Activated CD4-positive, alpha-beta T cell treated with anti-CD3 and anti-CD28 coated beads, Interleukin-2, amount 10 ng/mL, durations not matched to agents 7 days and 5 days (primary cell): ENCODE results near the gene IFT27. TPM values are rescaled to one million over a fixed set of nuclear protein-coding genes. Genes with fewer than 3 reads are reported as not detected.
A peak's percentile ranks its signal among the peaks of the same experiment; 100 is the strongest.

ENCODE experiments used
- CTCF ChIA-PET: fragments of 350-600 bp; sonication (Branson Sonifier 250); formaldehyde crosslinking; loops from one replicate; lab custom pipeline; 2021; ENCODE audit warnings: antibody characterized with exemption; lab: Charles Lee
- POLR2A ChIA-PET: fragments of 350-600 bp; sonication (Branson Sonifier 250); formaldehyde crosslinking; loops from one replicate; lab custom pipeline; 2021; ENCODE audit warnings: antibody characterized with exemption; lab: Charles Lee
- DNase-seq: peaks from one replicate; pipeline ENCODE4 v3.0.0-alpha.2; 2020
- H3K27ac Mint-ChIP-seq: one replicate; pipeline ENCODE4 v1.8.0; 2021; ENCODE audit warnings: mild to moderate bottlenecking, moderate library complexity, mixed read lengths
- H3K27me3 Mint-ChIP-seq: one replicate; pipeline ENCODE4 v1.8.0; 2021; ENCODE audit warnings: mixed read lengths
- H3K36me3 Mint-ChIP-seq: one replicate; pipeline ENCODE4 v1.8.0; 2021; ENCODE audit warnings: low read depth, mixed read lengths
- H3K4me1 Mint-ChIP-seq: one replicate; pipeline ENCODE4 v1.8.0; 2021; ENCODE audit warnings: mixed read lengths
- H3K4me3 Mint-ChIP-seq: one replicate; pipeline ENCODE4 v1.8.0; 2021; ENCODE audit warnings: mild to moderate bottlenecking, moderate library complexity, mixed read lengths
- H3K9me3 Mint-ChIP-seq: one replicate; pipeline ENCODE4 v1.8.0; 2021; ENCODE audit warnings: mixed read lengths
- total RNA-seq, 2 experiments: library from RNA; stranded (reverse); gene quantifications; one replicate each; pipeline ENCODE4 v1.2.3, GENCODE V29; 2021

Gene IFT27
- total RNA-seq, 2 experiments from 2014 or later, result 20.7 to 29.0 TPM

DNA sequence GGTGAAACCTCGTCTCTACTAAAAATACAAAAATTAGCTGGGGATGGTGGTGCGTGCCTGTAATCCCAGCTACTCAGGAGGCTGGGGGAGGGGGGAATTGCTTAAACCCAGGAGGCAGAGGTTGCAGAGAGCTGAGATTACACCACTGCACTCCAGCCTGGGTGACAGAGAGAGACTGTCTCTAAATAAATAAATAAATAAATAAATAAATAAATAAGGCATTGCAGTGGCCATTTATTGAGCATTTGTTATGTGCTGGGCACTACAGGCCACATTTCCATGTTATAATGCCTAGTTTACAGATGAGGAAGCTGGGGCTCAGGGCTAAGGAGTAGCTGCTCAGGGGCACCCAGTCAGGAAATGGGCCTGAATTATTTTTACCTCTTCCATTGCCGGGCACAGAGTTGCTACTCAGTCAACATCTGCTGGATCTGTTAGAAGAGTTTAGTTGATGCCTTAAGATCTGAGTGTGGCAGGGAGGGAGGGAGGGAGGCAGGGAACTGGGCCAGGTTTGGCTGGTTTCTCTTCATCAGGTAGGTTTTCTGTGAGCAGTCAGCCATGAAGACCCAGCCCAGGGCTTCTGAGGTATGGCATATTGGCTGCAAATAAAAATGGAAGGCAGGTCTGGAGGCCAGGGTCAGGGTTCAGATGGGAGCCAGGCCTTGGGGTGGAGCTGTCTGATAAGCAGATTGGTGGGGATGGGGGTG is 35.3 kb upstream of the IFT27 start:
- H3K36me3 Mint-ChIP-seq, result no peaks in the 10 kb centered on the region
- H3K27me3 Mint-ChIP-seq, result peaks cover 35% of the 10 kb centered on the region
- no peaks in the 10 kb centered on the region for H3K9me3 Mint-ChIP-seq
- DNase-seq, result no peak
- H3K27ac Mint-ChIP-seq, result no peak overlapping the region
- no peak overlapping the region for H3K4me3 Mint-ChIP-seq
- H3K4me1 Mint-ChIP-seq, result peaks cover 19% of the 10 kb centered on the region
- POLR2A ChIA-PET, result no interaction called here
- CTCF ChIA-PET, result interaction anchor here (0.5 to 4.3 kb wide), 4 partner anchors 23 to 287 kb away, joined by 3 to 11 read pairs (median 4); no protein-coding TSS in a partner anchor

DNA sequence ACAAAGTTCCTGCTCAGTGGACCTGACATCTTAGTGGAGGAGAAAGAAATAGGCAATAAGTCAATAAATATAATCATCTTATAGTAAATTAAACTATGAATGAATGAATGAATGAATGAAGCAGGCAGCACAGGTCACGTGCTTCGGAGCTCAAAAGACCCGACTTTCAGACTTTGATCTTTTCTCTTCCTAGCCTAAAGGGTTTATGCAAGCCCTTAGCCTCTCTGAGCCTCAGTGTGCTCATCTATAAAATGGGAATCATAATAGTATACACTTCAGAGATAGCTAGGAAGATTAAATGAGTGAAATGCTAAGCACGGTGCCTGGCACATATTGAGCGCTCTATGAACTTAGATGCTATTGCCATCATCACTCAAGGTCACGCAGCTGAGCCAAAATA is 33.4 kb upstream of the IFT27 start:
- POLR2A ChIA-PET, result no interaction called here
- no peaks in the 10 kb centered on the region for H3K36me3 Mint-ChIP-seq
- H3K9me3 Mint-ChIP-seq, result no peaks in the 10 kb centered on the region

DNA sequence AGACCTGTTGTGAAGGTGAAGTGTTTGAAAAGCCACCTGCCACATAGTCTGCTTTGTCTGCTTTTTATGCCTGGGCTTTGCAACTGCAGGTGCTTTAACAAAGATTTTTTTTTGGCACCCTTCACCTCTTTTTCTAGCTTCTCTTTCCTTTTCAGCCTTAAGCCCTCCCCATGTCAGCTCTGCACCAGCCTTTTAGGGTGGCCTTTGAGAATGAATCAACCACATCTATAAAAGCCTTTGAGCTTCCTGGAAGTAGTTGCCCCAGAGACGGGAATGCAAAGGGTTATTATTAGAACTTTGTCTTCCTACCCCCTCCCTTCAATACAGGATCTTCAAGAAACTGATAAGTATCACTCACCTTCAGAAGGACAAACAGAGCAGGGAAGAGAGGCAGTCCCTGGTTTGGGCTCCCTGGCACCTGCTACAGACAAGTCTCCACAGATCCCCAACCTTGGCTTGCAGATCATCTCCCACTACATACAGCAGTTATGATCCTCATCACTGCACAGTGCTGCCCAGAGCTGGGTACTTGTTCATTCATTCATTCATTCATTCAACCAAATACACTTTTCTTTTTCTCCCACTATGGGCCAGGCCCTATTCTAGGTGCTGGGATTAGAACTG is 32.9 kb upstream of the IFT27 start:
- Mint-ChIP-seq H3K4me3 (no peak overlapping the region), H3K27me3 (peaks cover 16% of the 10 kb centered on the region), H3K4me1 (peaks cover 19% of the 10 kb centered on the region), H3K9me3 (no peaks in the 10 kb centered on the region), H3K36me3 (no peaks in the 10 kb centered on the region), H3K27ac (peak overlapping the region; percentile 56)
- POLR2A ChIA-PET, result no interaction called here
- DNase-seq, result peak; percentile 38
- CTCF ChIA-PET, result interaction anchor here (0.7 to 1.1 kb wide), 2 partner anchors 32 to 47 kb away, joined by 3 read pairs; partner anchors contain the start of gene IFT27

More for the DNA sequence above, 33.4 kb upstream of the IFT27 start:
- Mint-ChIP-seq H3K27ac (no peak overlapping the region), H3K27me3 (peaks cover 21% of the 10 kb centered on the region), H3K4me1 (peaks cover 19% of the 10 kb centered on the region), H3K4me3 (no peak overlapping the region)
- DNase-seq, result no peak
- CTCF ChIA-PET, result interaction anchor here (0.7 to 1.1 kb wide), 2 partner anchors 33 to 47 kb away, joined by 3 read pairs; partner anchors contain the start of gene IFT27

DNA sequence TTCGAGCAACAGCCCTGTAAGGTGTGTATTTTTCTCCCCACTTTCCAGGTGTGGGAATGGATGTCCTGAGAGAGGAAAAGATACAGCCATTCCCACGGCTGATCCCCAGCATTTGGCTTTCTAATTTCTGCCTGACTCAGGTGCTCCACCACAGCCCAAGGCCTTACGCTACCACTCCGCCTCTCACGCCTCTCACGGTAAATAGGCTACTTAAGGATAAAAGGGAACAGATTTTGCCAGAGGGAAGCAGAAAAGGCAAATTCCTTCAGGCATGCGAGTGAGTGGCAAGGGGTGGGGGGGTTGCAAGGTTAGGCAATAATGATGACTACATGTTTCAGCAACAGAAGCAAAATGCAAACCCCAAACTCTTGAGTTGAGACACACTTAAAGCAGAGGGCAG is 31.7 kb upstream of the IFT27 start:
- H3K9me3 Mint-ChIP-seq, result no peaks in the 10 kb centered on the region
- ChIA-PET POLR2A (no interaction called here), CTCF (no interaction called here)
- H3K4me1 Mint-ChIP-seq, result peaks cover 19% of the 10 kb centered on the region
- H3K36me3 Mint-ChIP-seq, result no peaks in the 10 kb centered on the region
- no peak overlapping the region for H3K4me3 Mint-ChIP-seq
- no peak for DNase-seq
- H3K27me3 Mint-ChIP-seq, result peaks cover 8% of the 10 kb centered on the region
- H3K27ac Mint-ChIP-seq, result peak overlapping the region; percentile 68

DNA sequence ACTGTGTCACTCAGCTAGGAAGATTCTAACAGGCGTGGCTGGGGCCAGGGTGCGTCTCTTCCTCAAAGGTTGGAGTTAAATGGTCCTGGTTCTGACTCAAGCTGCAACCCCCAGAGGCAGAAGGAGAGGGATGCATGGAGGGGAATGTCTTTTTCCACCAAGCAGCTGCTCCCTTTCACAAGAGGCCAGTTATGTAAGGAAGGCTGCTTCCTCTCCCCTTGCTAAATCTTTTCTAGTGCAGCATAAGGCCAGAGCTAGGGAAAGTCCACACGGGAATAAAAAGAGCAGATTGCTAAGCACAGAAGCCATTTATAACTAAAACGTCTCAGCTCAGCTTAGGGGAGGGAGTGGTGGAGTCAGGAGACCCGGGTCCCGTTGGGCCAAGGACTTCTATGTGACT is 30.9 kb upstream of the IFT27 start:
- DNase-seq, result no peak
- H3K27me3 Mint-ChIP-seq, result peaks cover 7% of the 10 kb centered on the region
- H3K9me3 Mint-ChIP-seq, result no peaks in the 10 kb centered on the region
- no peak overlapping the region for H3K4me3 Mint-ChIP-seq
- H3K27ac Mint-ChIP-seq, result no peak overlapping the region
- POLR2A ChIA-PET, result no interaction called here
- H3K36me3 Mint-ChIP-seq, result no peaks in the 10 kb centered on the region
- CTCF ChIA-PET, result interaction anchor here (1.2 to 1.8 kb wide), 3 partner anchors 12 to 171 kb away, joined by 3 to 5 read pairs (median 4); no protein-coding TSS in a partner anchor
- peaks cover 19% of the 10 kb centered on the region for H3K4me1 Mint-ChIP-seq

DNA sequence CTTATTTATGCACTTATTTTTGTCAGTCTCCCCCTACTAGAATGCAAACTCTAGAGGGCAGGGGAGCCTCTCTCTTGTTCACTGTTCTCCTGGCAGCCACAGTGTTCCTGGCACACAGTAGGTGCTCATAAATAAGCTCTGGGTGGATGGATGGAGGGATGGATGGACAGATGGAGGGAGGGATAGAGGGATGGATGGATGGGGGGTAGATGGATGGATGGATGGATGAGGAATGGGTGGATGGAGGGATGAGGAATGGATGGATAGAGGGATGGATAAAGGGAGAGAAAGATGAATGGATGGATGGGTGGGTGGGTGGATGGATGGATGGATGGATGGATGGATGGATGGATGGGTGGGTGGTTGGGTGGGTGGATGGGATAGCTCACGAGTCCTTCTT is 27.4 kb upstream of the IFT27 start:
- Mint-ChIP-seq H3K4me3 (no peak overlapping the region), H3K9me3 (no peaks in the 10 kb centered on the region), H3K27ac (no peak overlapping the region), H3K27me3 (peaks cover 7% of the 10 kb centered on the region), H3K36me3 (no peaks in the 10 kb centered on the region), H3K4me1 (peaks cover 10% of the 10 kb centered on the region)
- POLR2A ChIA-PET, result no interaction called here
- no peak for DNase-seq
- CTCF ChIA-PET, result interaction anchor here (0.6 to 1.7 kb wide), 5 partner anchors 21 to 174 kb away, joined by 3 to 5 read pairs (median 3); no protein-coding TSS in a partner anchor

DNA sequence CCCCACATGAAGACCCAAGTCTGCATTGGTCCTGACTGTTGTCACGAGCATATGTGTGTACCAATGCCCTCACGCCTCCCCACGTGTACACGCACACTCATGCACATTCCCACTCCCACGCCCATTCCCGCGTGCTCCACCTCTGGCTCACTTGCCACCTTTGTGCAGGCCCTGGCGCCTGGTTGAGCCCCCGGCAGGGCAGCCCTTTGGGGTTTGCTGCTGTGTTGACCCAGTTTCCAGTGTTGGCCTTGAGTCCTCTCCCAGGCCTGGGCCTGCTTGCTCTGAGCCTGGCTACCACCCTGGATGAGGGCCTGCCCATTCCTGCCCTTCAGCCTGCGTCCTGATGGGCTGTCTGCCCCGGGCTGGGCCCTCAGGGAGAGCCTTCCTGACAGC is 22.8 kb upstream of the IFT27 start:
- Mint-ChIP-seq H3K9me3 (no peaks in the 10 kb centered on the region), H3K4me1 (no peaks in the 10 kb centered on the region), H3K27me3 (peaks cover 3% of the 10 kb centered on the region), H3K27ac (no peak overlapping the region), H3K36me3 (no peaks in the 10 kb centered on the region), H3K4me3 (no peak overlapping the region)
- ChIA-PET CTCF (no interaction called here), POLR2A (no interaction called here)
- no peak for DNase-seq

DNA sequence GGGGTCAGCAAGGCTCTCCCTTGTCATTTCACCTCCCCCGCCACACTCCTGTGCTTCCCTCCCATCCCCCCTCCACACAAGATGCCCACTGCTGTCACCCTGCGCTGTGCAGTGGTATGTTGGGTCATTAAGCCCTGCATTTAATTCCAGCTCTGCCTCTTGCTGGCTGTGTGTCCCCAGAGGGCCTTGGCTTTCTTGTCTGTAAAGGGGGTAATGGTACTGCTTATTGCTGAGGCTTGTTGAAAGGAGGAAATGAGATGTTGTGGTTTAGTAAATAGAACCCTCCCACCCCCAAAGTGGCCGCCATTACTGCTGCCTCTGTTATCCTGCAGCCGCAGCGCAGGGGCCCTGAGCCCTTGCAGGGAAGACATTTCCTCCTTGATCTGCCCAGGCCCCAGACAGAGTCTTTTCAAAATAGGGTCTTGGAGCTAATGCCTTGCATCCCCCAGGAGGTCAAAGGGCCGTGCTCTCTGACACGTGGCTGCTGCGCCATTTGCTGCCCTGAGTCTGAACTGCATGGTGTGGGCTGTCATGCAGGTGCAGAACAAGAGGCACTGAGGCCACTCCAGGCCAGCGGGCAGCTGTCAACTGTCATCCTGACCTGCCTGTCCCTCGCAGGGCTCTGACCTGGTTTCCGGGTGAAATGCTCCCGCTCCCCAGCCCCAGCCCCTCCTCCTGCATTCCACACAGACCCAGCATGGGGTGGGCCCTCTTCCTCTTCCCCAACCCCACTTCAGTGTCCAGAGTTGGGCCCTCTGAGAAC is 22.2 kb upstream of the IFT27 start:
- Mint-ChIP-seq H3K4me3 (no peak overlapping the region), H3K27ac (no peak overlapping the region), H3K36me3 (no peaks in the 10 kb centered on the region), H3K27me3 (peaks cover under 1% of the 10 kb centered on the region), H3K4me1 (no peaks in the 10 kb centered on the region), H3K9me3 (no peaks in the 10 kb centered on the region)
- ChIA-PET CTCF (no interaction called here), POLR2A (no interaction called here)
- DNase-seq, result no peak

DNA sequence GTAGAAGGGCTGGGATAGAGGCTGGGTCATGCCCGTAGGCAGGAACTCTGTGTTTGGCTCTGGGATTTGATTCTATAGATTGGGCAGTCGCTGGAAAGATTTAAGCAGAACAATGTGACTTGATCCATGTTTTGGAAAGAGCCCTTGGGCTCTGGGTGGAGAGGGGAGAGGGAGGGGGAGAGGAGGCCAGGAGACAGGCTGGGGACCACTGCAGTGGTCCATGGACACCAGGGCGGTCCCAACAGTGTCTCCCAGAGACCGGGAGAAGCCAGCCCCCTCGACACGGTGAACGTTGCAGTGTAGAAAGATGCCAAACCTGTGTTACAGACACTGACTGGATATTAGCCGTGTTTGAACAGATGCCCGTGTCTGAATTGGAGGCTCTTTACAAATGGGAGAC is 21.5 kb upstream of the IFT27 start:
- Mint-ChIP-seq H3K9me3 (no peaks in the 10 kb centered on the region), H3K36me3 (no peaks in the 10 kb centered on the region), H3K27me3 (no peaks in the 10 kb centered on the region), H3K27ac (no peak overlapping the region), H3K4me3 (no peak overlapping the region), H3K4me1 (no peaks in the 10 kb centered on the region)
- CTCF ChIA-PET, result no interaction called here
- POLR2A ChIA-PET, result no interaction called here
- no peak for DNase-seq

DNA sequence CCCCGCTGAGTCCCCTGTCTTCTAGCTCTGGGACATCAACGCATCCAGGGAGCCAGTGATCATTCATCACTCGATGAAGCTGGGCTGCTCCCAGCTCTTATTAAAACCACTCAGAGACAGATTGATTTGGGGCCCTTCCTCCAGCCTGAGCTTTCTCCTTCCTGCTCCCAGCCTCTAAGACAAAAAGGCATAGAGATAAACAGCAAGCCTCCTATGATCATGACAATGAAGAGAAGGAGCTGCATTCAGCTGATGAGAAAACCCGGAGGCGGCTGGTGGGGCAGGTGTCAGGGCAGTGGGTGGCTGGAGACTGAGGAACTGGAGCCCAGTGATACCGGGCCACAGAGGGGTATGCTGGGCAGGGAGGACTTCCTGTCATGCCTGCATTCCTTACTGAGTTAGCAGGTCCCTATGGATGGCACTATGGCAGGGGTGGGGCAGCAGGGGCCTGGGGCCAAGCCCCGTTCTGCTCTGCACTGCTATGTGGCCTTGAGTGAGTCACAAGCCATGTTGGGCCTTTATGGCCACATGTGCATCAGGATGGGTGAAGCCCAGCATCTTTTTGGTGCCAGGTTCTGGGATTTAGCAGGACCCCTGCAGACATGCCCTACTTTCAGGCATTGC is 20.7 kb upstream of the IFT27 start:
- Mint-ChIP-seq H3K27me3 (no peaks in the 10 kb centered on the region), H3K4me1 (no peaks in the 10 kb centered on the region), H3K9me3 (no peaks in the 10 kb centered on the region), H3K4me3 (no peak overlapping the region), H3K27ac (no peak overlapping the region), H3K36me3 (no peaks in the 10 kb centered on the region)
- ChIA-PET POLR2A (no interaction called here), CTCF (interaction anchor here (0.7 to 1.6 kb wide), 4 partner anchors 15 to 180 kb away, joined by 3 to 6 read pairs (median 4); no protein-coding TSS in a partner anchor)
- no peak for DNase-seq

DNA sequence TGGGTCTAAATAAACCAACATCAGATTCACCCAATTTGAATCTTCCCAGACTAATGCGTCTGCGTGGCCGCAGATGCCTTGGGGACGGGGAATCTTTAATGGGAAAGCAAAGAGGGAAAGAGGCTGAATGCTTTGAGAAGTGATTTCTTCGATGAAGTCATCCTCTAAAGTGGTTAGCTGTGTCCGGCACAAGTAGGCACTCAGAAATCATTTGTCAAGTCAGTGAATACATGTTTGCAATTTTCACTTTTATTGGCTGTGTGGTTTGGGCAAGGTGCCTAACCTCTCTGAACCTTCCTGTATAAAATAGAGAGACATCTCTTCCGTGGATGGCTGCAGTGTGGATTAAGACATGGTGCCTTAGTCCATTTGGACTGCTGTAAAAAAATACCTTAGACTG is 19.7 kb upstream of the IFT27 start:
- no peaks in the 10 kb centered on the region for H3K36me3 Mint-ChIP-seq

DNA sequence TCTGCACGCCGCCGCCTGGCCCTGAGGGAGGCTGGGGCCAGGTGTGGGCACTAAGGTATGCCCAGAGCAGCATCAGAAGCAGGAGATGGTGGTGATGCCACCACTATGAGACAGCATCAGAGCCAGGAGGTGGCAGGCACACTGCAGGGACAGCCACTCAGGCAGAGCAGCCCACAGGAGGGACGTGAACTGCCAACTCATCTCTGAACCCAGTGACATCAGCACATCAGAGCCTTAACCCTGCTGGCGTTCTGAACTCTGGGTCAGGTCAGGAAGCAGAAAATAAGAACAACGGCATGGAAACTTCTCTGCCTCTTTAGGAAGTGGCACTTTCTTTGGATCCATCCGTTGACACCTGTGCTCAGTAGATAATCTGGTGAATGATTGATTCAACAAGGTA is 14.7 kb upstream of the IFT27 start:
- Mint-ChIP-seq H3K36me3 (no peaks in the 10 kb centered on the region), H3K27ac (no peak overlapping the region), H3K4me1 (peaks cover 13% of the 10 kb centered on the region), H3K4me3 (no peak overlapping the region), H3K9me3 (no peaks in the 10 kb centered on the region), H3K27me3 (no peaks in the 10 kb centered on the region)
- CTCF ChIA-PET, result no interaction called here
- POLR2A ChIA-PET, result no interaction called here
- DNase-seq, result peak; percentile 31

More for the DNA sequence above, 19.7 kb upstream of the IFT27 start:
- ChIA-PET POLR2A (no interaction called here), CTCF (interaction anchor here (1.1 to 1.6 kb wide), 3 partner anchors 14 to 60 kb away, joined by 4 to 6 read pairs (median 5); no protein-coding TSS in a partner anchor)
- Mint-ChIP-seq H3K27ac (no peak overlapping the region), H3K4me3 (no peak overlapping the region), H3K9me3 (no peaks in the 10 kb centered on the region), H3K4me1 (peaks cover 7% of the 10 kb centered on the region), H3K27me3 (no peaks in the 10 kb centered on the region)
- no peak for DNase-seq
